Esophagus squamous epithelium (tissue), 4 donors: ENCODE measurements around the gene TEX48.

Experiments
- POLR2A ChIP-seq, 4 donors: fragments of 450-650 bp; IDR thresholded peaks; one replicate each; pipeline ENCODE4 v1.6.1; 2017; ENCODE audit warnings: antibody characterized with exemption in 4 of 4, mild to moderate bottlenecking in 4 of 4, moderate library complexity in 3 of 4
- TF ChIP-seq, protein P1 (sequence below), 6 experiments: fragments of 450-650 bp in 4 of 6; fragments of 200-600 bp in 2 of 6; sonication (generic) in 2 of 6; IDR thresholded peaks; one replicate each; pipeline ENCODE4 v1.5.1; 2016 to 2019; ENCODE audit warnings: antibody characterized with exemption in 6 of 6, mild to moderate bottlenecking in 4 of 6, moderate library complexity in 4 of 6

GRCh38 chr9:114722081-114722621, 40.2 kb upstream of the TEX48 start:
- TF ChIP-seq, protein P1, sequence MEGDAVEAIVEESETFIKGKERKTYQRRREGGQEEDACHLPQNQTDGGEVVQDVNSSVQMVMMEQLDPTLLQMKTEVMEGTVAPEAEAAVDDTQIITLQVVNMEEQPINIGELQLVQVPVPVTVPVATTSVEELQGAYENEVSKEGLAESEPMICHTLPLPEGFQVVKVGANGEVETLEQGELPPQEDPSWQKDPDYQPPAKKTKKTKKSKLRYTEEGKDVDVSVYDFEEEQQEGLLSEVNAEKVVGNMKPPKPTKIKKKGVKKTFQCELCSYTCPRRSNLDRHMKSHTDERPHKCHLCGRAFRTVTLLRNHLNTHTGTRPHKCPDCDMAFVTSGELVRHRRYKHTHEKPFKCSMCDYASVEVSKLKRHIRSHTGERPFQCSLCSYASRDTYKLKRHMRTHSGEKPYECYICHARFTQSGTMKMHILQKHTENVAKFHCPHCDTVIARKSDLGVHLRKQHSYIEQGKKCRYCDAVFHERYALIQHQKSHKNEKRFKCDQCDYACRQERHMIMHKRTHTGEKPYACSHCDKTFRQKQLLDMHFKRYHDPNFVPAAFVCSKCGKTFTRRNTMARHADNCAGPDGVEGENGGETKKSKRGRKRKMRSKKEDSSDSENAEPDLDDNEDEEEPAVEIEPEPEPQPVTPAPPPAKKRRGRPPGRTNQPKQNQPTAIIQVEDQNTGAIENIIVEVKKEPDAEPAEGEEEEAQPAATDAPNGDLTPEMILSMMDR (IDR thresholded peaks at IDR 0.05) = no peak
- no peak for TF ChIP-seq POLR2A (IDR thresholded peaks at IDR 0.05)
